NCI-H187 (cell line): Measurements from ENCODE around the gene GRAMD4.
"Not testable (repeated sequence)": the region's sequence is repeated elsewhere in the genome, so short reads cannot be mapped to it uniquely, and the experiment has no call there.

Experiments used
- DNase-seq, 2 experiments: peaks; one replicate each; lab custom pipeline; 2025; lab: John Stamatoyannopoulos, UW

Gene GRAMD4

GRCh38 chr22:46637711-46638600 is 17.8 kb downstream of the GRAMD4 start:
- DNase-seq, result no peak

- no peak for DNase-seq
Measured at GRCh38 chr22:46638601-46639431, 18.6 kb downstream of the GRAMD4 start.

GRCh38 chr22:46639843-46640242 is 19.7 kb downstream of the GRAMD4 start:
- no peak for DNase-seq

GRCh38 chr22:46640293-46641055 is 20.3 kb downstream of the GRAMD4 start:
- no peak for DNase-seq

- no peak for DNase-seq
Measured at GRCh38 chr22:46641811-46642266, 21.7 kb downstream of the GRAMD4 start.

GRCh38 chr22:46642840-46643480 is 22.8 kb downstream of the GRAMD4 start:
- DNase-seq, result not testable (repeated sequence)

GRCh38 chr22:46646531-46647215 is 26.5 kb downstream of the GRAMD4 start:
- no peak for DNase-seq

- DNase-seq, result not testable (repeated sequence)
Measured at GRCh38 chr22:46648225-46648820, 28.1 kb downstream of the GRAMD4 start.

GRCh38 chr22:46649141-46650077 is 29.2 kb downstream of the GRAMD4 start:
- no peak for DNase-seq

GRCh38 chr22:46650078-46650810 is 30.1 kb downstream of the GRAMD4 start:
- DNase-seq, result no peak

- DNase-seq, result no peak
Measured at GRCh38 chr22:46651316-46651715, 31.1 kb downstream of the GRAMD4 start.

- no peak for DNase-seq
Measured at GRCh38 chr22:46652081-46652846, 32.1 kb downstream of the GRAMD4 start.

- DNase-seq, result no peak
Measured at GRCh38 chr22:46652847-46653331, 32.7 kb downstream of the GRAMD4 start.

- no peak for DNase-seq
Measured at GRCh38 chr22:46653596-46653995, 33.4 kb downstream of the GRAMD4 start.

- no peak for DNase-seq
Measured at GRCh38 chr22:46654426-46654825, 34.2 kb downstream of the GRAMD4 start.

- DNase-seq, result no peak
Measured at GRCh38 chr22:46654927-46655595, 34.9 kb downstream of the GRAMD4 start.
